Lower leg skin (tissue), 4 donors: Measurements from ENCODE around the gene SAMD4B. TPM values are rescaled to one million over a fixed set of nuclear protein-coding genes. Genes with fewer than 3 reads are reported as not detected.

Experiments
- DNase-seq, 2 donors: peaks; one replicate each; pipeline ENCODE4 v3.0.0-alpha.2; 2019; ENCODE audit warnings: low spot score in 2 of 2
- H3K4me3 ChIP-seq: fragments of 200-600 bp; sonication (generic); 2 replicates; pipeline ENCODE4 v1.5.1; 2017; ENCODE audit warnings: mild to moderate bottlenecking, low read depth; ENCODE audit not compliant: poor library complexity, severe bottlenecking
- CTCF ChIP-seq, 3 donors: fragments of 450-650 bp; IDR thresholded peaks; one replicate each; pipeline ENCODE4 v1.5.1; 2016; ENCODE audit warnings: antibody characterized with exemption in 3 of 3, mild to moderate bottlenecking in 3 of 3, moderate library complexity in 2 of 3
- POLR2A ChIP-seq, 2 donors: fragments of 450-650 bp; IDR thresholded peaks; one replicate each; pipeline ENCODE4 v1.6.1; 2016 to 2017; ENCODE audit warnings: antibody characterized with exemption in 2 of 2, mild to moderate bottlenecking in 1 of 2, moderate library complexity in 1 of 2
- WGBS, 2 donors: methylation state at CpG; one replicate each; pipeline ENCODE4 v1.1.5; 2018; 5-methylcytosine and 5-hydroxymethylcytosine counted together
- intact Hi-C: fragments of 100-400 bp; cut with DNase I; formaldehyde crosslinking; loops from one replicate; pipeline ENCODE4 v1.15.0; 2023; ENCODE audit warnings: low total_unique reads
- total RNA-seq, 4 donors: library from RNA; depleted of rRNA; stranded (reverse); fragments of >200 nt; gene quantifications; one replicate each; pipeline ENCODE4 v1.1.0, GENCODE V29; 2016

SAMD4B gene, protein sequence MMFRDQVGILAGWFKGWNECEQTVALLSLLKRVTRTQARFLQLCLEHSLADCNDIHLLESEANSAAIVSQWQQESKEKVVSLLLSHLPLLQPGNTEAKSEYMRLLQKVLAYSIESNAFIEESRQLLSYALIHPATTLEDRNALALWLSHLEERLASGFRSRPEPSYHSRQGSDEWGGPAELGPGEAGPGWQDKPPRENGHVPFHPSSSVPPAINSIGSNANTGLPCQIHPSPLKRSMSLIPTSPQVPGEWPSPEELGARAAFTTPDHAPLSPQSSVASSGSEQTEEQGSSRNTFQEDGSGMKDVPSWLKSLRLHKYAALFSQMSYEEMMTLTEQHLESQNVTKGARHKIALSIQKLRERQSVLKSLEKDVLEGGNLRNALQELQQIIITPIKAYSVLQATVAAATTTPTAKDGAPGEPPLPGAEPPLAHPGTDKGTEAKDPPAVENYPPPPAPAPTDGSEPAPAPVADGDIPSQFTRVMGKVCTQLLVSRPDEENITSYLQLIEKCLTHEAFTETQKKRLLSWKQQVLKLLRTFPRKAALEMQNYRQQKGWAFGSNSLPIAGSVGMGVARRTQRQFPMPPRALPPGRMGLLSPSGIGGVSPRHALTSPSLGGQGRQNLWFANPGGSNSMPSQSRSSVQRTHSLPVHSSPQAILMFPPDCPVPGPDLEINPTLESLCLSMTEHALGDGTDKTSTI
- total RNA-seq = 100 to 1,000 TPM; 102 to 132 (median 118) TPM

GRCh38 chr19:39341719-39342604 lies at the start of gene SAMD4B:
Gene SAMD4B (plus strand): TSS chr19:39342421. CDS start chr19:39356894, 14,473 bp downstream.
- intact Hi-C loops = no loop called here
- TF ChIP-seq POLR2A (IDR thresholded peaks at IDR 0.05) (peak in 1 of 2 donors; percentile 42), CTCF (IDR thresholded peaks at IDR 0.05) (peak in 1 of 3 donors; percentile 28)
- 1% methylated on average over 16 to 71 of the region's 105 CpGs for WGBS, 2 donors

GRCh38 chr19:39293394-39293793 lies 48.8 kb upstream of the SAMD4B start:
- intact Hi-C loops = no loop called here
- H3K4me3 ChIP-seq = no peak overlapping the region
- WGBS, 2 donors = 64 to 75% methylated on average over 4 of the region's 4 CpGs
- TF ChIP-seq POLR2A (IDR thresholded peaks at IDR 0.05) = no peak
- TF ChIP-seq CTCF (IDR thresholded peaks at IDR 0.05) = no peak
- no peak for DNase-seq

More at GRCh38 chr19:39341719-39342604, at the start of gene SAMD4B:
- DNase-seq = peak; percentile 97 to 100
- H3K4me3 ChIP-seq = peak within 1 kb of the TSS; percentile 73

- DNase-seq = peak in 1 of 2 donors; percentile 77
- no peak within 1 kb of the TSS for H3K4me3 ChIP-seq
- WGBS, 2 donors = 74 to 76% methylated on average over 10 to 11 of the region's 11 CpGs
- intact Hi-C loops = no loop called here
- TF ChIP-seq POLR2A (IDR thresholded peaks at IDR 0.05) (no peak), CTCF (IDR thresholded peaks at IDR 0.05) (no peak)
Measured at GRCh38 chr19:39296055-39296645, 46.1 kb upstream of the SAMD4B start, which contains the start of gene IFNL1. Gene IFNL1 (plus strand): TSS chr19:39296407. CDS start chr19:39296422, 15 bp downstream.

DNA sequence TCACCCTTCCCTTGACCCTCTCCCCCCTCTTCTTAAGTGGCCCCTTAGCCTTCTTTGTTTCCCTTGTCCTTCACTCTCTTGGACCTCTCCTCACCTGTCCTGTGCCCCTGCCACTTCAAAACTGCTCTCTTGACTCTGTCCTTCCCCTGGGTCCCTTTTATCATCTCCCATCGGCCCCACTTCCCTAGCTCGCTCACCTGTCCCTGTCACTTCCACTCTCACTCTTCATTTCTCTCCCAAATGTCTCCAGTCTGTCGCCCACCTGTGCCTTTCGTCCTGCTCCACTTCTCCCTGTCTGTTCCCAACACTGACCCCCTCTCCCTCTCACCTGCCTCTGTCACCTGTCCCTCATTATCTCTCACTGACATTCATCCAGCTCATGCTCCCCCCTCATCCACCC lies 45.3 kb upstream of the SAMD4B start:
- no peak for DNase-seq
- TF ChIP-seq POLR2A (IDR thresholded peaks at IDR 0.05) = no peak
- TF ChIP-seq CTCF (IDR thresholded peaks at IDR 0.05) = no peak
- H3K4me3 ChIP-seq = no peak overlapping the region
- intact Hi-C loops = no loop called here
- 86 to 90% methylated on average over 4 of the region's 4 CpGs for WGBS, 2 donors
